HFFc6 (cell line): Measurements from ENCODE around the gene HCN2. TPM values are rescaled to one million over a fixed set of nuclear protein-coding genes. Genes with fewer than 3 reads are reported as not detected.

Experiments used
- DNase-seq: peaks from one replicate; pipeline ENCODE4 v3.0.0-alpha.2; 2018
- H3K27ac Mint-ChIP-seq: 2 replicates; pipeline ENCODE4 v1.8.0; 2020; ENCODE audit warnings: mild to moderate bottlenecking, mixed read lengths
- H3K27me3 Mint-ChIP-seq: 2 replicates; pipeline ENCODE4 v1.8.0; 2021; ENCODE audit warnings: mild to moderate bottlenecking, moderate library complexity, mixed read lengths; ENCODE audit not compliant: insufficient read depth
- H3K36me3 Mint-ChIP-seq: 2 replicates; pipeline ENCODE4 v1.8.0; 2021; ENCODE audit warnings: low read depth, mixed read lengths
- H3K4me1 Mint-ChIP-seq: 2 replicates; pipeline ENCODE4 v1.8.0; 2020; ENCODE audit warnings: low read depth, mixed read lengths
- H3K4me3 Mint-ChIP-seq: 2 replicates; pipeline ENCODE4 v1.8.0; 2020; ENCODE audit warnings: mild to moderate bottlenecking, moderate library complexity, mixed read lengths
- H3K9me3 Mint-ChIP-seq: 2 replicates; pipeline ENCODE4 v1.8.0; 2020; ENCODE audit warnings: mild to moderate bottlenecking, mixed read lengths
- CTCF ChIP-seq: fragments of 200-600 bp; sonication (generic); IDR thresholded peaks from 2 replicates; pipeline ENCODE4 v1.5.0; 2021; ENCODE audit warnings: antibody characterized with exemption, mild to moderate bottlenecking
- total RNA-seq, 6 experiments: library from RNA; stranded (reverse); fragmentation: NEBNext Ultra II Directional; extraction: Animal tissue kit (Norgen Biotek cat#: 25700); gene quantifications; 2 replicates in 1 of 6; 3 replicates in 5 of 6; pipeline ENCODE4 v1.2.3, GENCODE V29; 2021

HCN2 gene
- total RNA-seq, 6 experiments from 2014 or later: 2.8 to 3.6 (median 3.1) TPM

- Mint-ChIP-seq H3K27me3 (peaks cover 2% of the 10 kb centered on the region), H3K4me3 (no peak overlapping the region), H3K4me1 (peaks cover 6% of the 10 kb centered on the region), H3K27ac (no peak overlapping the region), H3K9me3 (no peaks in the 10 kb centered on the region), H3K36me3 (peaks cover 4% of the 10 kb centered on the region; the same call in 1 of the 2 replicates)
- DNase-seq: no peak
- no peak for TF ChIP-seq CTCF
Observed at GRCh38 chr19:643736-644135, 54.1 kb downstream of the HCN2 start.

- H3K36me3 Mint-ChIP-seq: peaks cover 4% of the 10 kb centered on the region; the same call in 1 of the 2 replicates
- TF ChIP-seq CTCF: no peak
- H3K4me3 Mint-ChIP-seq: no peak overlapping the region
- peaks cover 3% of the 10 kb centered on the region for H3K4me1 Mint-ChIP-seq
- H3K9me3 Mint-ChIP-seq: no peaks in the 10 kb centered on the region
- H3K27ac Mint-ChIP-seq: no peak overlapping the region
- peaks cover under 1% of the 10 kb centered on the region for H3K27me3 Mint-ChIP-seq
- DNase-seq: no peak
Observed at GRCh38 chr19:644363-644762, 54.7 kb downstream of the HCN2 start.

- no peaks in the 10 kb centered on the region for H3K4me1 Mint-ChIP-seq
- no peak overlapping the region for H3K27ac Mint-ChIP-seq
- no peak overlapping the region for H3K4me3 Mint-ChIP-seq
- peaks cover 4% of the 10 kb centered on the region; the same call in 1 of the 2 replicates for H3K36me3 Mint-ChIP-seq
- no peaks in the 10 kb centered on the region for H3K9me3 Mint-ChIP-seq
- no peak for DNase-seq
- TF ChIP-seq CTCF: no peak
- no peaks in the 10 kb centered on the region for H3K27me3 Mint-ChIP-seq
Observed at GRCh38 chr19:644789-645188, 55.1 kb downstream of the HCN2 start.

GRCh38 chr19:645912-646778 lies 56.5 kb downstream of the HCN2 start:
- DNase-seq: no peak
- Mint-ChIP-seq H3K4me1 (no peaks in the 10 kb centered on the region), H3K27me3 (no peaks in the 10 kb centered on the region), H3K9me3 (no peaks in the 10 kb centered on the region), H3K4me3 (no peak overlapping the region), H3K36me3 (peaks cover 4% of the 10 kb centered on the region; the same call in 1 of the 2 replicates), H3K27ac (no peak overlapping the region)
- TF ChIP-seq CTCF: no peak

- H3K4me1 Mint-ChIP-seq: no peaks in the 10 kb centered on the region
- H3K27me3 Mint-ChIP-seq: no peaks in the 10 kb centered on the region
- no peak overlapping the region for H3K4me3 Mint-ChIP-seq
- no peaks in the 10 kb centered on the region for H3K9me3 Mint-ChIP-seq
- no peak overlapping the region for H3K27ac Mint-ChIP-seq
- no peak for DNase-seq
- TF ChIP-seq CTCF: no peak
- peaks cover 4% of the 10 kb centered on the region; the same call in 1 of the 2 replicates for H3K36me3 Mint-ChIP-seq
Observed at GRCh38 chr19:646779-647565, 57.3 kb downstream of the HCN2 start.
